ENCODE measurements around the gene KLHL26.
"Not testable (repeated sequence)": the region's sequence is repeated elsewhere in the genome, so short reads cannot be mapped to it uniquely, and the experiment has no call there.

DNA sequence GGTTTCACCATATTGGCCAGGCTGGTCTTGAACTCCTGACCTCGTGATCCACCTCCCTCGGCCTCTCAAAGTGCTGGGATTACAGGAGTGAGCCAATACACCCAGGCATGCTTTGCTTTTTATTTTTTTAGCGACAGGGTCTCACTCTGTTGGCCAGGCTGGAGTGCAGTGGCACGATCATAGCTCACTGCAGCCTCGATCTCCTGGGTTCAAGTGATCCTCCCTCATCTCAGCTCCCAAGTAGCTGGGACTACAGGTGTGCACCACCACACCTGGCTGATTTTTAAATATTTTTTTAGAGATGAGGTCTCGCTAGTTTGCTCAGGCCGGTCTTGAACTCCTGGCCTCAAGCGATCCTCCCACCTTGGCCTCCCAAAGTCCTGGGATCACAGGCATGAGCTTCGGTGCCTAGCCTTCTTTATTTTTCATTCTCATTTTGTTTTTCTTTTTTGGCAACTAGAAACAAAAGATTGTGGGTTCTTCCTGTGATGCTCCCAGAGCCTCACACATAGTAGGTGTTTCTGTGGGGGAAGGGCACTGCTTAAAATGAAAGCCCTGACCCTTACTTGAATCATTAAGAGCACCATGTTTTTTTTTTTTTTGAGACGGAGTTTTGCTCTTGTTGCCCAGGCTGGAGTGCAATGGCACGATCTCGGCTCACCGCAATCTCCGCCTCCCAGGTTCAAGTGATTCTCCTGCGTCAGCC lies 36.0 kb upstream of the KLHL26 start:
- TF ChIP-seq ZNF274 (IDR thresholded peaks at IDR 0.05; ENCODE audit: borderline replicate concordance, low read depth, low read length); EZH2 (IDR thresholded peaks at IDR 0.05; ENCODE audit: borderline replicate concordance, low read depth, low read length); SAFB2 (IDR thresholded peaks at IDR 0.05; ENCODE audit: borderline replicate concordance, low read depth, low read length, severe bottlenecking); DPF2 (IDR thresholded peaks at IDR 0.05); TEAD4 (IDR thresholded peaks at IDR 0.05; ENCODE audit: low read length); TEAD4 (CRISPR knock-in tag; IDR thresholded peaks at IDR 0.05; ENCODE audit: borderline replicate concordance); TBP (optimal IDR thresholded peaks at IDR 0.05; ENCODE audit: low read depth, low read length): not testable (repeated sequence)
- TF ChIP-seq, protein P1, sequence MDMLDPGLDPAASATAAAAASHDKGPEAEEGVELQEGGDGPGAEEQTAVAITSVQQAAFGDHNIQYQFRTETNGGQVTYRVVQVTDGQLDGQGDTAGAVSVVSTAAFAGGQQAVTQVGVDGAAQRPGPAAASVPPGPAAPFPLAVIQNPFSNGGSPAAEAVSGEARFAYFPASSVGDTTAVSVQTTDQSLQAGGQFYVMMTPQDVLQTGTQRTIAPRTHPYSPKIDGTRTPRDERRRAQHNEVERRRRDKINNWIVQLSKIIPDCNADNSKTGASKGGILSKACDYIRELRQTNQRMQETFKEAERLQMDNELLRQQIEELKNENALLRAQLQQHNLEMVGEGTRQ (CRISPR knock-in tag; IDR thresholded peaks at IDR 0.05), result not testable (repeated sequence)
